HUES64 (cell line): Measurements from ENCODE around the gene CLEC4E.
"Not testable (repeated sequence)": the region's sequence is repeated elsewhere in the genome, so short reads cannot be mapped to it uniquely, and the experiment has no call there.

Experiments
- H3K27ac ChIP-seq: 2 replicates; pipeline ENCODE4 v1.7.0; 2013; ENCODE audit warnings: low read depth, low read length, inconsistent platforms
- H3K27me3 ChIP-seq: 2 replicates; pipeline ENCODE4 v1.6.1; 2013; ENCODE audit warnings: mild to moderate bottlenecking, low read length; ENCODE audit not compliant: insufficient read depth
- H3K36me3 ChIP-seq: 2 replicates; pipeline ENCODE4 v1.6.1; 2013; ENCODE audit warnings: mild to moderate bottlenecking, low read length; ENCODE audit not compliant: insufficient read depth
- H3K4me1 ChIP-seq: 2 replicates; pipeline ENCODE4 v1.6.1; 2013; ENCODE audit warnings: mild to moderate bottlenecking, low read length, moderate library complexity; ENCODE audit not compliant: insufficient read depth
- H3K4me3 ChIP-seq: 2 replicates; pipeline ENCODE4 v1.5.1; 2013; ENCODE audit warnings: mild to moderate bottlenecking, low read length, moderate library complexity
- H3K9ac ChIP-seq: 2 replicates; pipeline ENCODE4 v1.6.1; 2013; ENCODE audit warnings: mild to moderate bottlenecking, low read depth, low read length
- H3K9me3 ChIP-seq: 2 replicates; pipeline ENCODE4 v1.6.1; 2013; ENCODE audit warnings: low read depth, low read length; ENCODE audit not compliant: insufficient read depth
- WGBS: fragments of 150-250, 120-280 bp; methylation state at CpG from one replicate; pipeline ENCODE4 v1.1.7; 2013; ENCODE audit warnings: missing lambda C conversion rate; 5-methylcytosine and 5-hydroxymethylcytosine counted together

CLEC4E gene

DNA sequence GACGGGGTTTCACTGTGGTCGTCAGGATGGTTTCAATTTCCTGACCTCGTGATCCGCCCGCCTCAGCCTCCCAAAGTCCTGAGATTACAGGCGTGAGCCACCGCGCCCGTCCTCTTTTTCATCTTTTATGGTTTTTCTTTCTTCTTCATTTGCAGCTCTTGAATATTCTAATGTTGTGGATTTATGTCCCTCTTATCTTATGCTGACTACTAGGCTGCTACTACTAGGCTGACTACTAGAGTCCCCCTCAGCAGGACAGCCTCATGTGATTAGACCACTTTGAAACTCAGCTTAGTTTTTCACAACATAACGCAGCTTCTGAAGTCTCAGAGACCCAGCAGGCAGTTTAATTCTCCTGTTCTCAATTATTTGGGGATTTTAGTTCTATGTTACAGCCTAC, 857 bp upstream of the CLEC4E start:
- no peaks in the 10 kb centered on the region; the same call in 1 of the 2 replicates for H3K4me1 ChIP-seq
- 96% methylated on average over 10 of the region's 10 CpGs for WGBS
- no peaks in the 10 kb centered on the region for H3K9me3 ChIP-seq
- no peaks in the 10 kb centered on the region for H3K27me3 ChIP-seq
- no peaks in the 10 kb centered on the region for H3K36me3 ChIP-seq
- H3K4me3 ChIP-seq: no peak overlapping the region
- H3K27ac ChIP-seq: no peak overlapping the region
- H3K9ac ChIP-seq: no peak overlapping the region

DNA sequence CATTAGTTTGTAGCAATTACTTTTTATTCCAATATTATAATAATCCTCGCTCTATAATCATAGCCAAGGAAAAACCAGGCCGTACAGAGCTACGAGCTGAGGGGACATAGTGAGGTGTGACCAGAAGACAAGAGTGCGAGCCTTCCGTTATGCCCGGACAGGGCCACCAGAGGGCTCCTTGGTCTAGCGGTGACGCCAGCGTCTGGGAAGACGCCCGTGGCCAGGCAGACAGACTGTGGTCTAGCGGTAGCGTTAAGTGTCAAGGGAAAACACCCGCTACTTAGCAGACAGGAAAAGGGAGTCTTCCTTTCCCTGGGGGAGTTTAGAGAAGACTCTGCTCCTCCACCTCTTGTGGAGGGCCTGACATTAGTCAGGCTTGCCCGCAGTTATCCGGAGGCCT, 2.9 kb downstream of the CLEC4E start:
- not testable (repeated sequence) for H3K36me3 ChIP-seq, H3K4me1 ChIP-seq, H3K27me3 ChIP-seq, H3K9ac ChIP-seq, H3K27ac ChIP-seq, H3K9me3 ChIP-seq, H3K4me3 ChIP-seq
- 90% methylated on average over 14 of the region's 16 CpGs for WGBS

DNA sequence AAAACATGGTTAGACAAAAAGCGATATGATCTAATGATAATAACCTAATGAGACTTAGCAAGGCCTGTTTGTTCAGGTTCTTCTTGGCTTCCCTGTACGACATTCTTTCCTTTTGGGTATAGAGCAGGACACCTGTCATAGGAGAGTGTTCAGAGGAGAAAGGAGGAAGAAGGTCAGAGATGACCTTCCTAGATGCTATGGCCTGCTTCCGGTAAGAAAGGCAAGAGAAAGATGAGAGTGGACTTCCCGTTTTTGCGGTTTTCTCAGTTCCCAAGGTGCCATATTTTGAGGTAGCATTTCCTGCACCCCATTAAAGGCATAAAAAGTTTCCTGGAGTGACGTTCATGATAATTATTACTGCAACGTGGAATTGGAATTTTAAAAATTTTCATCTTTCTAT, 8.7 kb downstream of the CLEC4E start:
- H3K4me1 ChIP-seq: peaks cover 5% of the 10 kb centered on the region
- no peaks in the 10 kb centered on the region for H3K9me3 ChIP-seq
- H3K27ac ChIP-seq: no peak overlapping the region
- no peak overlapping the region for H3K9ac ChIP-seq
- no peaks in the 10 kb centered on the region for H3K36me3 ChIP-seq
- no peak overlapping the region for H3K4me3 ChIP-seq
- WGBS: 95% methylated on average over 5 of the region's 7 CpGs
- no peaks in the 10 kb centered on the region for H3K27me3 ChIP-seq

DNA sequence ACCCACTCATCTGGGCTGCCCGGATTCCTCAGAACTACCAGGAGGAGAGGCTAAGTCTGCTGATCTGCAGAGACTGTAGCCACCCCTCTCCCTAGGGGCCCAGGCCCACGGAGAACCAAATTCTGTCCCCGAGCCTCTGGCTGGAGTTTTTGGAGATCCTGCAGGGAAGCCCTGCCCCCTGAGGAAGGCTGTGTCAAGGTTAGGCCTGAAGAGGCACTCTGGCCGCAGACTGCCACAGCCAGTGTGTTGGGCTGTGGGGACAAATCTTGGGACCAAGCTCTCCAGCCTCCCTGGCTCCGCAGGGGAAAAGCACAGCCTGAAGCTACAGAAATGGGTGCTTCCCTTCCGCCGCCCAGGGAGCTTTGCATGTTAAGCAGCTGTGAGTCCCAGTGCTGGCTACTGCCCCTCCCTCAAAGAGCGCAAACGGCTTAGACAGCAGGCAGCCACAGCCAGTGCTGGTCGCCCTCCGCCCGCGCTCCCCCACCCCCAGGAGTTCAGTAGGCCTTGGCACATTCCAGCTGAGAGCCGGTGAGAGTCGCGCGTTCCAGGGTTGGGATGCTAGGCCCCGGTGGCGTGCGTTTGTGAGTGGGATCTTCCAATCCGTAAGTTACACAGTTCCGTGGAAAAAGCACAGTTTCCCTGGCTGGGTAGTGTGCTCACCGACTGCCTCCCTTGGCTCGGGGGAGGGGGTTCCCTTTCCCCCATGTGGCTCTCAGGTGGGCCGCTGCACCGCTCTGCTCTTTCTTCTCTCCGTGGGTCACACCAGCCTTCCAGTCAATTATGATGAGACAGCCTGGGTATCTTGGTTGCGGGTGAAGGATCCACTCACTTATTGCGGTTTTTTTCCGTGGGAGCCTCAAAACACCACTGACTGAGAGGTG, 13.2 kb downstream of the CLEC4E start:
- 63% methylated on average over 30 of the region's 30 CpGs for WGBS
- no peaks in the 10 kb centered on the region for H3K36me3 ChIP-seq
- H3K9me3 ChIP-seq: 0 out of 2 replicates have a peak, but pooled peaks cover 2% of the 10 kb centered on the region
- no peak overlapping the region; the same call in 1 of the 2 replicates for H3K9ac ChIP-seq
- H3K4me3 ChIP-seq: no peak overlapping the region
- peaks cover 5% of the 10 kb centered on the region for H3K4me1 ChIP-seq
- no peaks in the 10 kb centered on the region for H3K27me3 ChIP-seq
- H3K27ac ChIP-seq: no peak overlapping the region

DNA sequence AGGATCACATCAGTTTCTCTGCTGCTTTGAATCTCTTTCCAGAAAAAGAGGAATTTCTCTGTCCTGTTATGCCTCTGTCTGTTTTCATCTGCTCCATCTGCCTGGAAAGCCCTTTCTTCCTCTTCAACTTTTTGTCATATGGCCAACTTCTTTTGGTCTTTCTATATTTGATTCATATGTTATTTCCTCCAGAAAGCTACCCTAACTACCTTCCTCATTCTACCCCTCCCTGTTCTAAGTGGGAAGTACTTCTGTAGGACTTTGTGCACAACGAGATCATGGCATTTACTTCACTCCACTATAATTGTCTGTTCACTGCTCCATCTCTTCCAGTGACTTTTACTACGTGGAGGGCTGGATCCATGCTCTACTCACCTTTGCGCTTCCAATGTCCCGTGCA, 21.5 kb downstream of the CLEC4E start:
- WGBS: 89% methylated on average over 4 of the region's 4 CpGs
- H3K9ac ChIP-seq: no peak overlapping the region
- no peaks in the 10 kb centered on the region for H3K36me3 ChIP-seq
- H3K27me3 ChIP-seq: no peaks in the 10 kb centered on the region
- no peaks in the 10 kb centered on the region for H3K4me1 ChIP-seq
- H3K9me3 ChIP-seq: 0 out of 2 replicates have a peak, but pooled peaks cover 2% of the 10 kb centered on the region
- H3K4me3 ChIP-seq: no peak overlapping the region
- H3K27ac ChIP-seq: no peak overlapping the region

DNA sequence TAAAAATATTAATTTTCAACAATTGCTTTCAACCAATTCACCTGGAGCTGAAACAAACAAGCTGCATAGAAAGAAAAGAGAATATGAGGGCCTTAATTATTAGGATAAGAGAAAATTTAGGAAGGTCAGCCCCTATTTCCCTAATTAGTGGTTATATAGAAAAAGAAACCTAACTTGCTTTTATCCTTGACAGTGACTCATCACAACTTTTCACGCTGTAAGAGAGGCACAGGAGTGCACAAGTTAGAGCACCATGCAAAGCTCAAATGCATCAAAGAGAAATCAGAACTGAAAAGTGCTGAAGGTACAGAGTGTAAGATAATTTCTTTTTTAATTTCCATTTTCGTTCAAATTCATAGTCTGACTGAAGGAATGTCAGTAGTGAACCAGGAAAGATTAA, 22.7 kb downstream of the CLEC4E start:
- H3K27me3 ChIP-seq: no peaks in the 10 kb centered on the region
- no peaks in the 10 kb centered on the region for H3K4me1 ChIP-seq
- H3K9ac ChIP-seq: no peak overlapping the region
- 100% methylated on average over 2 of the region's 2 CpGs for WGBS
- H3K36me3 ChIP-seq: no peaks in the 10 kb centered on the region
- no peak overlapping the region for H3K27ac ChIP-seq
- 0 out of 2 replicates have a peak, but pooled peaks cover 2% of the 10 kb centered on the region for H3K9me3 ChIP-seq
- no peak overlapping the region for H3K4me3 ChIP-seq

DNA sequence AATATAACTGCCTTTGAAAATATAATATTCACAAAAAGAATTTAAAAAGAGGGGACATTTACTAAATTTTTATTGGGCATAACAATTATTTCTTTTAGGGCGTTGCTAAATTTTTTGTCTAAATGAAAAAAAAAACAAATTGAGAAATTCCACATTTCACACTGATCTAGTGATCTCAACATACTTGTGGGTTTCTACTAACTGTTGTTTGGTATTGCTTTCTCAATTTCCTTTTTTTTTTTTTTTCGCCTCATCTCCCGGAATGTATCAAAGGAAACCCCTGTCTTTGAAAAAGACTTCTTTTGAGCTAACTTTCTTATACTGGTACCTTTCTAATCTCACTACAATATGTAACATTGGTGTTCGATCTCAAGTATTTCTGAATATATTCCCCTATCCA, 27.4 kb downstream of the CLEC4E start, which contains the start of gene CLEC4D:
Gene CLEC4D, plus strand, starts transcription at position 248 of the 400 bp plus-strand sequence. CDS start 230 bp downstream, outside the sequence.
- no peak within 1 kb of the TSS for H3K27ac ChIP-seq
- no peak within 1 kb of the TSS for H3K9ac ChIP-seq
- WGBS: 90% methylated on average over 2 of the region's 4 CpGs
- H3K4me3 ChIP-seq: no peak within 1 kb of the TSS
- no peaks in the 10 kb centered on the region for H3K9me3 ChIP-seq
- H3K4me1 ChIP-seq: peaks cover 11% of the 10 kb centered on the region
- H3K36me3 ChIP-seq: no peaks in the 10 kb centered on the region
- no peaks in the 10 kb centered on the region for H3K27me3 ChIP-seq

DNA sequence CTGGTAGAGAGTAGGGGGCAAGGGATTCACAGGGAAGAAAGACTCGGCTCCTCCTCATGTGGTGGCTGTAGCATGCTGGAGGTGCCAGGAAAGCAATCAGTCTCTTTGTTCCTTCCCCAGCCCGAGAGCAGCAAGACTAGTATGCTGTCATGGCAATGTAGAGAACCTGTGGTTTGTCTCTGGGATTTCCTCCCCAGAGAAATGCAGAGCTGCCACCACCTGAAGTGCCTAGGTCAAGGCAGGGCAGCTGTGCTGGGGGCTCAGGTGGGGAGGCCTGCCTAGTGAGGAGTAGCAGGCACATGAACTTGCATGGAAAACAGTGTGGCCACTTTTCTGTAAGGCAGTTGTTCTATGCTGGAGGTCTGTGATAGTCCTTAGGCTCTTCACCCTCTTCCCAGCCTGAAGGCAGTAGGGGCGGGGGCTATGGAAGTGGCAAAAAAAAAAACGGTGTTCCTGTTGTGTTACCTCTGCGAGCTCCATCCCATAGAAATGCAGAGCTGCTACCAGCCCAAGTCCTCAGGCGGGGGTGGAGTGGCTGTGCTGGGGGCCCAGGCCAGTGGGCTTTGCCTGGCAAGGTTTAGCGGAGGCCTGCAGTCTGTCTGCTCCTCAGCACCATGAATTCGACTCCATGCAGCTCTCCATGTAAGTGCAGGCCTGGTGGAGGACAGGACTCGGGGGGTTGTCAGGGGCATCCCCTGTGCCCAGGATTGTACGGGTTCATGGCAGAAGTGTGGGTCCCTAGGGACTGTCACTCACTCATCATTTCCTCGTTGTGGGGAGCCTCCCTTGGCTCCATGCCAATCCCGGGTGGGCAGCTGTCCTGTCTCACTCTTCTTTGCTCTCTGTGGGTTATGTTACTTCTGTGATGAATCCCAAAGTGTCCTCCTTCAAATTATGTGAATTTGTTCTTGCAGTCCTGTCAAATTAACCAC, 31.5 kb downstream of the CLEC4E start:
- no peak overlapping the region for H3K9ac ChIP-seq
- WGBS: 68% methylated on average over 12 of the region's 12 CpGs

DNA sequence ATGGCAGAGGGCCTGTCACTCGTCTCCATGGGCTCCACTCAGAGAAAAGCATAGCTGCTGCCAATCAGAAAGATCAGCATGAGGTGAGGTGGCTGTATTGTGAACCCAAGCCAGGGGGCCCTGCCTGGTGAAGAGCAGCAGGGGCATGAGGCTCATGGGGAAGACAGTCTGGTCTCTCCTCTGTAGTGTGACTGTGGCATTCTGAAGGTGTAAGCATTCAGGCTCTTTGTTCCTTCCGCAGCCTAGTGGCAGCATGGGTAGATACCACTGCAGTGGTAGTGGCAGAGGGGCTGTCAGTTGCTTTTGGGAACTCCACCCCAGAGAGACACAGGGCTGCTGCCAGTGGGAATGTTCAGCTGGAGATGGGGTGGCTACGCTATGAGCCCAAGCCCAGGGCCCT, 32.5 kb downstream of the CLEC4E start:
- Histone ChIP-seq H3K27me3 (no peaks in the 10 kb centered on the region), H3K9ac (no peak overlapping the region), H3K9me3 (no peaks in the 10 kb centered on the region), H3K36me3 (no peaks in the 10 kb centered on the region), H3K27ac (no peak overlapping the region), H3K4me1 (peaks cover 17% of the 10 kb centered on the region), H3K4me3 (no peak overlapping the region)
- 73% methylated on average over 3 of the region's 3 CpGs for WGBS

More for the DNA sequence above, 31.5 kb downstream of the CLEC4E start:
- Histone ChIP-seq H3K4me3 (no peak overlapping the region), H3K36me3 (no peaks in the 10 kb centered on the region), H3K4me1 (peaks cover 17% of the 10 kb centered on the region), H3K27me3 (no peaks in the 10 kb centered on the region), H3K27ac (no peak overlapping the region), H3K9me3 (no peaks in the 10 kb centered on the region)

DNA sequence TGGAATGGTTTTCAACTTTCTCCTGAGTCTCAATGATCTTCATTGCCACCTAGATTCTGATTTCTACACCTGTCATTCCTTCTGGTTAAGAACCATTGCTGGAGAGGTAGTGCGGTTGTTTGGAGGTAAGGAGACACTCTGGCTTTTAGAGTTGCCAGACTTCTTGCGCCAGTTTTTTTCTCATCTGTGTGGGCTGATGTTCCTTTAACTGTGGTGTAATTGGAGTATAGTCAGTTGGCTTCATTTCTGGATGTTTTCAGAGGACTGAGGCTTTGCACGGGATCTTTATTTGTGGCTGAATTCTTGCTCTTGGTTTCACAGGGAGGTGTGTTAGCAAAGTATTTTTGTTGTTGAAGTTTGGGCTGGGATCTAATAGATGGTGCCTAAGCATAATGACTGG, 33.1 kb downstream of the CLEC4E start:
- Histone ChIP-seq H3K9ac (no peak overlapping the region), H3K4me3 (no peak overlapping the region), H3K36me3 (no peaks in the 10 kb centered on the region), H3K27ac (no peak overlapping the region), H3K27me3 (no peaks in the 10 kb centered on the region), H3K4me1 (peaks cover 17% of the 10 kb centered on the region), H3K9me3 (no peaks in the 10 kb centered on the region)
- 92% methylated on average over 3 of the region's 3 CpGs for WGBS

DNA sequence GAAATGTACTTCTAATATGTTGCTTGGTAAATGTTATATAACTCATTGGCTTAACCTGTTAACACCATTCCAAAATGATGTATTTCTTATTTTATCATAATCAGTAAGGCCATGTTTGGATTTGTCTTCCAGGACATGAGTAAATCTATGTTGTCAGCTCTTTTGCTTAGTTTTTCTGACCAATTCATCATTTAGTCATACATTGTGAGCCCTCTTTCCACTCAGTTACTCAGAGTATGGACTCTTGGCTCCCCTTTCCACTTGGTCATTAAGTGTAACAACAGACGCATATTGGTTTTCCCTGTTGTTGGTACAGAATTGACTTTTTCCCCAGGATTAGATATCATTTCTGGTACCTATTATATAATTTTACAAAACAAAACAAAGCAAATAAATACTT, 36.4 kb downstream of the CLEC4E start:
- H3K9ac ChIP-seq: no peak overlapping the region

More for the DNA sequence above, 36.4 kb downstream of the CLEC4E start:
- Histone ChIP-seq H3K4me3 (no peak overlapping the region), H3K9me3 (no peaks in the 10 kb centered on the region), H3K27me3 (no peaks in the 10 kb centered on the region), H3K27ac (no peak overlapping the region), H3K4me1 (peaks cover 14% of the 10 kb centered on the region), H3K36me3 (no peaks in the 10 kb centered on the region)
- WGBS: 90% methylated on average over 1 of the region's 1 CpG
